Heart left ventricle (tissue), 16 donors: ENCODE results near the gene EGLN1. TPM values are rescaled to one million over a fixed set of nuclear protein-coding genes. Genes with fewer than 3 reads are reported as not detected.

ENCODE experiments used
- ATAC-seq, 4 donors: fragments of 200-7000 bp; cut with Tn5 transposase; one replicate each; pipeline ENCODE4 v1.9.1; 2020 to 2022; ENCODE audit warnings: moderate library complexity in 4 of 4, mild to moderate bottlenecking in 3 of 4, moderate number of reproducible peaks in 1 of 4
- DNase-seq, 5 donors: peaks; one replicate each; pipeline ENCODE4 v3.0.0-alpha.2; 2020
- H3K27ac ChIP-seq, 12 donors: fragments of 200-600 bp; sonication (generic) in 4 of 12; one replicate each; pipeline versions ENCODE4 v1.5.0 to v1.8.0; 2016 to 2022; ENCODE audit warnings: mild to moderate bottlenecking in 2 of 12
- H3K27me3 ChIP-seq, 9 donors: fragments of 200-600 bp; sonication (generic) in 2 of 9; one replicate each; pipeline versions ENCODE4 v1.5.1 to v1.8.0; 2016 to 2022; ENCODE audit warnings: mild to moderate bottlenecking in 3 of 9
- H3K36me3 ChIP-seq, 9 donors: fragments of 200-600 bp; sonication (generic) in 2 of 9; one replicate each; pipeline versions ENCODE4 v1.5.0 to v1.8.0; 2018 to 2022; ENCODE audit warnings: mild to moderate bottlenecking in 2 of 9
- H3K4me1 ChIP-seq, 12 donors: fragments of 200-600 bp; sonication (generic) in 4 of 12; one replicate each; pipeline versions ENCODE4 v1.5.0 to v1.8.0; 2016 to 2022; ENCODE audit warnings: mild to moderate bottlenecking in 3 of 12
- H3K4me3 ChIP-seq, 12 donors: fragments of 200-600 bp; sonication (generic) in 4 of 12; one replicate each; pipeline versions ENCODE4 v1.5.0 to v1.8.0; 2017 to 2022; ENCODE audit warnings: mild to moderate bottlenecking in 9 of 12, moderate library complexity in 4 of 12
- H3K9me3 ChIP-seq, 12 donors: fragments of 200-600 bp; sonication (generic) in 4 of 12; one replicate each; pipeline versions ENCODE4 v1.5.0 to v1.8.0; 2016 to 2022; ENCODE audit warnings: mild to moderate bottlenecking in 1 of 12
- POLR2A ChIP-seq, 2 donors: fragments of 450-650 bp; IDR thresholded peaks; one replicate each; pipeline ENCODE4 v1.6.1; 2017; ENCODE audit warnings: antibody characterized with exemption in 2 of 2, mild to moderate bottlenecking in 2 of 2, moderate library complexity in 2 of 2
- WGBS, 4 donors: extraction: QIAGEN DNeasy Blood & Tissue Kit in 2 of 4; methylation state at CpG; one replicate each; pipeline versions ENCODE4 v1.1.5 to v1.1.7; 2013 to 2018; 5-methylcytosine and 5-hydroxymethylcytosine counted together
- intact Hi-C, 10 donors: fragments of 100-400 bp; cut with DNase I; formaldehyde crosslinking; loops; one replicate each; pipeline versions ENCODE4 v1.11.1 to v1.14.2; 2022
- polyA plus RNA-seq, 2 donors: library from polyadenylated mRNA; stranded (reverse); fragments of 200-250 nt; gene quantifications; one replicate each; pipeline ENCODE4 v1.2.3, GENCODE V29; 2013
- total RNA-seq, 9 donors: library from RNA; depleted of rRNA in 2 of 9; stranded (reverse); fragments of >200 nt in 2 of 9; fragmentation: NEBNext Ultra II Directional in 3 of 9; extraction: Animal tissue kit (Norgen Biotek cat#: 25700) in 3 of 9; gene quantifications; one replicate each; pipeline versions ENCODE4 v1.1.0 to v1.2.4, GENCODE V29; 2016 to 2023
- TF ChIP-seq, protein P1 (sequence below), 12 donors: fragments of 200-600 bp; sonication (generic) in 4 of 12; IDR thresholded peaks; one replicate each; pipeline versions ENCODE4 v1.5.0 to v1.8.0; 2018 to 2022; ENCODE audit warnings: antibody characterized with exemption in 12 of 12, mild to moderate bottlenecking in 5 of 12
- donor health status: ischemic (EF 13 %, LVEDD 7.1; RV severe dilation, severe dysfunction).
- donor health status: healthy with polysubstance abuse.
- donor health status: DM: no; HTN: yes; CAD: no.
- donor health status: DM: no; HTN: no; CAD: no.
- donor health status: ischemic (EF 25% LVEDD 6.9; RV normal size, moderate dysfunction).
- donor health status: ischemic (EF 25% LVEDD 5.7; RV mildly dilated, moderate dysfunction).
- donor health status: healthy.
- donor health status: DM: yes; HTN: yes; CAD: no.
- donor health status: ischemic (EF 35%, LVEDD 5.7; RV mildly dilated, moderate dysfunction).
- donor health status: nonischemic (EF 11% LVEDD 7.7; RV severe dilation, severe dysfunction).
- donor health status: DM: yes; HTN: yes; CAD: no.
- donor health status: PGD.
- donor health status: ischemic (EF 29% LVEDD 5.4; RV normal size, mild dysfunction).
- donor health status: nonischemic (EF 23%, LVEDD 6.1; RV moderate dilation, normal function).

Gene EGLN1
- total and polyA plus RNA-seq, 11 donors: 20.8 to 122 (median 70.0) TPM

DNA sequence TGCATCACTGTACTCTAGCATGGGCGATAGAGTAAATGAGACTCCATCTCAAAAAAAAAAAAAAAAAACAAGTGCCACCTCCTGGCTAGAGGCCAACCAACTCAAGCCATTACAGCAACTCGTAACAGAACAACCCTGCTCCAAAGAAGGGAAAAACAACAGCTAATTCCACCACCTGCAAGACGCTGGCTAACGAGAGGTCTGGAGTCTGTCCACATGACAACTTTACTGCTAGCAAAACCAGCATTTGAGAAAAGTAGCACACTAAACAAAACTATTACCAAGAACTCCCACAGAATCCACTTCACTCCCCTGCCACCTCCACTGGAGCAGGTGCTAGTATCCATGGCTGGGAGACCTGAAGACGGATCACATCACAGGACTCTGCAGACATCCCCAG lies 24.1 kb upstream of the EGLN1 start:
- TF ChIP-seq, protein P1, sequence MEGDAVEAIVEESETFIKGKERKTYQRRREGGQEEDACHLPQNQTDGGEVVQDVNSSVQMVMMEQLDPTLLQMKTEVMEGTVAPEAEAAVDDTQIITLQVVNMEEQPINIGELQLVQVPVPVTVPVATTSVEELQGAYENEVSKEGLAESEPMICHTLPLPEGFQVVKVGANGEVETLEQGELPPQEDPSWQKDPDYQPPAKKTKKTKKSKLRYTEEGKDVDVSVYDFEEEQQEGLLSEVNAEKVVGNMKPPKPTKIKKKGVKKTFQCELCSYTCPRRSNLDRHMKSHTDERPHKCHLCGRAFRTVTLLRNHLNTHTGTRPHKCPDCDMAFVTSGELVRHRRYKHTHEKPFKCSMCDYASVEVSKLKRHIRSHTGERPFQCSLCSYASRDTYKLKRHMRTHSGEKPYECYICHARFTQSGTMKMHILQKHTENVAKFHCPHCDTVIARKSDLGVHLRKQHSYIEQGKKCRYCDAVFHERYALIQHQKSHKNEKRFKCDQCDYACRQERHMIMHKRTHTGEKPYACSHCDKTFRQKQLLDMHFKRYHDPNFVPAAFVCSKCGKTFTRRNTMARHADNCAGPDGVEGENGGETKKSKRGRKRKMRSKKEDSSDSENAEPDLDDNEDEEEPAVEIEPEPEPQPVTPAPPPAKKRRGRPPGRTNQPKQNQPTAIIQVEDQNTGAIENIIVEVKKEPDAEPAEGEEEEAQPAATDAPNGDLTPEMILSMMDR (IDR thresholded peaks at IDR 0.05): no peak
- TF ChIP-seq POLR2A (IDR thresholded peaks at IDR 0.05): no peak
- 80% methylated on average over 5 of the region's 5 CpGs for WGBS, 4 donors
- Histone ChIP-seq H3K4me3 (no peak overlapping the region), H3K9me3 (peaks cover 0 to 29% (median 2%) of the 10 kb centered on the region in 12 donors), H3K27me3 (peaks cover 0 to 17% (median 0%) of the 10 kb centered on the region in 9 donors), H3K36me3 (no peaks in the 10 kb centered on the region), H3K4me1 (no peaks in the 10 kb centered on the region), H3K27ac (no peak overlapping the region)
- intact Hi-C loops: loop anchor here in 1 of 10 donors (10.0 kb wide), 1 partner anchor 59 kb away; no protein-coding TSS in a partner anchor
- ATAC-seq (no peak), DNase-seq (no peak)

DNA sequence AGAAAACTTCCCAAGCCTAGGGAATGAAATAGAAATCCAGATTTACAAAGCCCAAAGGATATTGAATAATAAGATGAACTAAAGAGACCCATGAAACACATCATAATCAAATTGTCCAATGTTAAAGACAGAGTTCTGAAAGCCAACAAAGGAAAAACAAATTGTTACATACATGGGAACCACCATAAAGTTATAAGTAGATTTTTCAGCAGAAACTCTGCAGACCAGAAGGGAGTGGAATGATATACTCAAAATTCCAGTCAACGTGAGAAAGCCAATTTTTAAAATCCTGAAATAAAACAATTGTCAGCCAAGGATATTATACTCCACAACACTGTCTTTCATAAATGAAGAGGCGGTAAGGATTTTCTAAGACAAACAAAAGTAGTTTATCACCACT lies 22.0 kb upstream of the EGLN1 start:
- H3K27ac ChIP-seq: no peak overlapping the region
- H3K36me3 ChIP-seq: no peaks in the 10 kb centered on the region
- H3K9me3 ChIP-seq: peaks cover 0 to 22% (median 2%) of the 10 kb centered on the region in 12 donors
- intact Hi-C loops: loop anchor here in 1 of 10 donors (10.0 kb wide), 1 partner anchor 61 kb away; no protein-coding TSS in a partner anchor
- DNase-seq (no peak), ATAC-seq (no peak)
- H3K4me1 ChIP-seq: no peaks in the 10 kb centered on the region
- H3K27me3 ChIP-seq: peaks cover 0 to 14% (median 0%) of the 10 kb centered on the region in 9 donors
- no peak overlapping the region for H3K4me3 ChIP-seq
- TF ChIP-seq POLR2A (IDR thresholded peaks at IDR 0.05): no peak
- 49 to 90% (median 77%) methylated on average over 2 of the region's 2 CpGs for WGBS, 4 donors

DNA sequence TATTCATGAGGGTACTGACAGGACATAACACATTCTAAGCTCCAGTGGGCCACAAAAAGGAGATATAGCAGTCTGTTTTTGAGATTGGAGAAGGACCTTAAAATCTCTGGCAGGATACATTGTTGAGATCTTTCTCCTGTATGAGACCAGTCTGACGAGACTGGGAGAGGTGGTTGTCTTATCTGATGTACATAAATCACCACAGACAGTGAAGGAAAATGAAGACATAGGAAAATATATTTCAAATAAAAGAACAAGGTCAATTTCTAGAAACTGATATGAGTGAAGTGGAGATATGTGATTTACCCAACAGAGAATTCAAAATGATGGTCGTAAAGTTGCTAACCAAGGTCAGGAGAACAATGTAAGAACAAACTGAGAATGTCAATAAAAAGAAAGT lies 21.3 kb upstream of the EGLN1 start:
- no peak for DNase-seq
- Histone ChIP-seq H3K27ac (no peak overlapping the region), H3K4me1 (no peaks in the 10 kb centered on the region), H3K27me3 (peaks cover 0 to 9% (median 0%) of the 10 kb centered on the region in 9 donors), H3K36me3 (no peaks in the 10 kb centered on the region), H3K9me3 (peaks cover 0 to 22% (median 2%) of the 10 kb centered on the region in 12 donors), H3K4me3 (no peak overlapping the region)
- no peak for ATAC-seq
- intact Hi-C loops: loop anchor here in 1 of 10 donors (10.0 kb wide), 1 partner anchor 61 kb away; no protein-coding TSS in a partner anchor
- WGBS, 4 donors: 70 to 82% (median 75%) methylated on average over 2 of the region's 2 CpGs
- TF ChIP-seq, protein P1 (IDR thresholded peaks at IDR 0.05): no peak
- TF ChIP-seq POLR2A (IDR thresholded peaks at IDR 0.05): no peak

DNA sequence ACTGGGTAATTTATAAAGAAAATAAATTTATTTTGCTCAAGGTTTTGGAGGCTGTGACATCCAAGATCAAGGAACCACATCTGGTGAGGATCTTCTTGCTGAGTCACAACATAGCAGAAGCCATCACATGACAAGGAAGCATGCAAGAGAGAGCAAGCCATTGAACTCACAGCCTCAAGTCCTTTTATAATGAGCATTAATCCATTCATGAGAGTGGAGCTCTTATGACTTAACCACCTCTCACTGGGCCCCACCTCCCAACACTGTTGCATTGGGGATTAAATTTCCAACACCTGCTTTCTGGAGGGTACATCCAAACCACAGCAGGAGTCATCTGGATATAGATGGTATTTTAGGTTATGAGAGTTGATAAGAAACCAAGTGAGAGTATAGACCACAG lies 20.6 kb upstream of the EGLN1 start:
- ATAC-seq (no peak), DNase-seq (no peak)
- Histone ChIP-seq H3K4me3 (no peak overlapping the region), H3K27ac (no peak overlapping the region), H3K36me3 (no peaks in the 10 kb centered on the region), H3K9me3 (peaks cover 0 to 22% (median 2%) of the 10 kb centered on the region in 12 donors), H3K4me1 (no peaks in the 10 kb centered on the region), H3K27me3 (peaks cover 0 to 9% (median 0%) of the 10 kb centered on the region in 9 donors)
- intact Hi-C loops: loop anchor here in 1 of 10 donors (10.0 kb wide), 1 partner anchor 62 kb away; no protein-coding TSS in a partner anchor
- TF ChIP-seq, protein P1 (IDR thresholded peaks at IDR 0.05): no peak
- TF ChIP-seq POLR2A (IDR thresholded peaks at IDR 0.05): no peak

DNA sequence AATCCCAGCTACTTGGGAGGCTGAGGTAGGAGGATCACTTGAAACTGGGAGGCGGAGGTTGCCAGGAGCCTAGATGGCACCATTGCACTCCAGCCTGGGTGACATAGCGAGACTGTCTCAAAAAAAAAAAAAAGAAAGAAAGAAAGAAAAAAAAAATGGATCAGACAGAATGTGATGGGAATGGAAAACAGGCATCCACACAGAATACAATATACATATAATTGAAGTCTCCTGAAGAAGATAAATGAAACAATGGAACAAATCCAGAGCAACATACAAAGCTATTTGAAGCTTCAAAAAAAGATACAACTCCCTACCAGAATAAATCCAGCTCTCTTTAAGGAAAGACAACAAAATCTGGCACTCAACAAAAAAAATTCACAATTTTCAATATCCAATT lies 10.9 kb upstream of the EGLN1 start:
- 98 to 100% (median 99%) methylated on average over 2 of the region's 2 CpGs for WGBS, 4 donors

More for the DNA sequence above, 10.9 kb upstream of the EGLN1 start:
- peaks cover 0 to 11% (median 0%) of the 10 kb centered on the region in 12 donors for H3K4me1 ChIP-seq
- H3K27ac ChIP-seq: no peak overlapping the region
- no peaks in the 10 kb centered on the region for H3K9me3 ChIP-seq
- no peak for ATAC-seq
- DNase-seq: no peak
- no peaks in the 10 kb centered on the region for H3K36me3 ChIP-seq
- intact Hi-C loops: loop anchor here in 1 of 10 donors (10.0 kb wide), 1 partner anchor 52 kb away; no protein-coding TSS in a partner anchor
- H3K27me3 ChIP-seq: no peaks in the 10 kb centered on the region
- no peak overlapping the region for H3K4me3 ChIP-seq
- TF ChIP-seq, protein P1 (IDR thresholded peaks at IDR 0.05): no peak
- TF ChIP-seq POLR2A (IDR thresholded peaks at IDR 0.05): no peak
